GM23338 (cell line): Measurements from ENCODE around the gene BICRAL. TPM values are rescaled to one million over a fixed set of nuclear protein-coding genes. Genes with fewer than 3 reads are reported as not detected.
A peak's percentile ranks its signal among the peaks of the same experiment; 100 is the strongest.
"Not testable (repeated sequence)": the region's sequence is repeated elsewhere in the genome, so short reads cannot be mapped to it uniquely, and the experiment has no call there.

Experiments used
- ATAC-seq: fragments of 200-7000 bp; cut with Tn5 transposase; 3 replicates; pipeline ENCODE4 v1.9.1; 2020
- DNase-seq: peaks from one replicate; pipeline ENCODE4 v3.0.0-alpha.2; 2015; ENCODE audit warnings: low spot score
- H2AFZ ChIP-seq: fragments of 200-600 bp; sonication (generic); 2 replicates; pipeline ENCODE4 v1.8.0; 2016; ENCODE audit warnings: antibody characterized with exemption, mild to moderate bottlenecking, moderate library complexity
- H3F3A ChIP-seq: fragments of 200-600 bp; sonication (generic); replicated peaks from 2 replicates; pipeline ENCODE4 v1.8.0; 2017; ENCODE audit warnings: antibody characterized with exemption, mixed run types, low read depth
- H3K27ac ChIP-seq: fragments of 200-600 bp; sonication (generic); 2 replicates; pipeline ENCODE4 v1.6.1; 2016; ENCODE audit warnings: low read depth
- H3K27me3 ChIP-seq: fragments of 200-600 bp; sonication (generic); 2 replicates; pipeline ENCODE4 v1.8.0; 2016; ENCODE audit warnings: mild to moderate bottlenecking, mixed run types, moderate library complexity; ENCODE audit not compliant: insufficient read depth
- H3K36me3 ChIP-seq: fragments of 200-600 bp; sonication (generic); 2 replicates; pipeline ENCODE4 v1.8.0; 2016; ENCODE audit warnings: mild to moderate bottlenecking; ENCODE audit not compliant: insufficient read depth
- H3K4me1 ChIP-seq: fragments of 200-600 bp; sonication (generic); 2 replicates; pipeline ENCODE4 v1.8.0; 2016; ENCODE audit warnings: mild to moderate bottlenecking, moderate library complexity; ENCODE audit not compliant: insufficient read depth
- H3K4me2 ChIP-seq: fragments of 200-600 bp; sonication (generic); 2 replicates; pipeline ENCODE4 v1.7.1; 2017; ENCODE audit warnings: mixed run types
- H3K4me3 ChIP-seq: fragments of 200-600 bp; sonication (generic); 2 replicates; pipeline ENCODE4 v1.6.1; 2016; ENCODE audit warnings: mixed run types
- H3K79me2 ChIP-seq: fragments of 200-600 bp; sonication (generic); replicated peaks from 2 replicates; pipeline ENCODE4 v1.8.0; 2017; ENCODE audit warnings: mild to moderate bottlenecking; ENCODE audit not compliant: insufficient read depth
- H3K9me2 ChIP-seq: fragments of 200-600 bp; sonication (generic); 2 replicates; pipeline ENCODE4 v1.8.0; 2017; ENCODE audit not compliant: insufficient read depth
- H4K20me1 ChIP-seq: fragments of 200-600 bp; sonication (generic); replicated peaks from 2 replicates; pipeline ENCODE4 v1.8.0; 2017; ENCODE audit warnings: mild to moderate bottlenecking; ENCODE audit not compliant: insufficient read depth
- H3K27ac Mint-ChIP-seq: 2 replicates; pipeline ENCODE4 v1.8.0; 2020; ENCODE audit warnings: inconsistent platforms, mild to moderate bottlenecking, moderate library complexity, mixed read lengths
- H3K27me3 Mint-ChIP-seq: 3 replicates; pipeline ENCODE4 v1.8.0; 2022; ENCODE audit warnings: low read depth, mild to moderate bottlenecking, moderate library complexity, mixed read lengths, inconsistent platforms; ENCODE audit not compliant: insufficient read depth, poor library complexity
- H3K36me3 Mint-ChIP-seq: 3 replicates; pipeline ENCODE4 v1.8.0; 2021; ENCODE audit warnings: low read depth, mild to moderate bottlenecking, inconsistent platforms, moderate library complexity, mixed read lengths
- H3K4me1 Mint-ChIP-seq: 3 replicates; pipeline ENCODE4 v1.8.0; 2020; ENCODE audit warnings: mild to moderate bottlenecking, inconsistent platforms, mixed read lengths
- H3K4me3 Mint-ChIP-seq: 3 replicates; pipeline ENCODE4 v1.8.0; 2021; ENCODE audit warnings: moderate library complexity, mild to moderate bottlenecking, inconsistent platforms, mixed read lengths
- H3K9me3 Mint-ChIP-seq: 3 replicates; pipeline ENCODE4 v1.8.0; 2020; ENCODE audit warnings: moderate library complexity, mild to moderate bottlenecking, inconsistent platforms, mixed read lengths
- EZH2 ChIP-seq: fragments of 200-600 bp; sonication (generic); IDR thresholded peaks from one replicate; pipeline ENCODE4 v1.8.0; 2017; ENCODE audit warnings: antibody characterized with exemption, mild to moderate bottlenecking, low read depth; ENCODE audit not compliant: unreplicated experiment
- NANOG ChIP-seq: IDR thresholded peaks from 2 replicates; pipeline ENCODE4 v1.6.1; 2016; ENCODE audit warnings: antibody characterized with exemption, borderline replicate concordance
- REST ChIP-seq: IDR thresholded peaks from one replicate; pipeline ENCODE4 v1.6.1; 2018; ENCODE audit warnings: antibody characterized with exemption; ENCODE audit not compliant: unreplicated experiment
- ZNF114 ChIP-seq: fragments of 250-450 bp; sonication (Bioruptor Pico); IDR thresholded peaks from 2 replicates; pipeline ENCODE4 v1.5.0; 2020; ENCODE audit warnings: mild to moderate bottlenecking, moderate library complexity
- polyA plus RNA-seq: library from polyadenylated mRNA; unstranded; fragments of >200 nt; fragmentation: Nextera tagmentation; extraction: Ambion mirVana; gene quantifications from 2 replicates; pipeline ENCODE4 v1.2.1, GENCODE V29; 2016
- total RNA-seq: library from RNA; depleted of rRNA; stranded (reverse); fragments of >200 nt; shearing (Covaris generic); gene quantifications from 2 replicates; pipeline ENCODE4 v1.2.3, GENCODE V29; 2014
- TF ChIP-seq, protein P1 (sequence below): IDR thresholded peaks from 2 replicates; pipeline ENCODE4 v1.6.1; 2016; ENCODE audit warnings: antibody characterized with exemption

The BICRAL gene
- total and polyA plus RNA-seq, 2 experiments from 2014 or later = 3.4 to 11.7 TPM

DNA sequence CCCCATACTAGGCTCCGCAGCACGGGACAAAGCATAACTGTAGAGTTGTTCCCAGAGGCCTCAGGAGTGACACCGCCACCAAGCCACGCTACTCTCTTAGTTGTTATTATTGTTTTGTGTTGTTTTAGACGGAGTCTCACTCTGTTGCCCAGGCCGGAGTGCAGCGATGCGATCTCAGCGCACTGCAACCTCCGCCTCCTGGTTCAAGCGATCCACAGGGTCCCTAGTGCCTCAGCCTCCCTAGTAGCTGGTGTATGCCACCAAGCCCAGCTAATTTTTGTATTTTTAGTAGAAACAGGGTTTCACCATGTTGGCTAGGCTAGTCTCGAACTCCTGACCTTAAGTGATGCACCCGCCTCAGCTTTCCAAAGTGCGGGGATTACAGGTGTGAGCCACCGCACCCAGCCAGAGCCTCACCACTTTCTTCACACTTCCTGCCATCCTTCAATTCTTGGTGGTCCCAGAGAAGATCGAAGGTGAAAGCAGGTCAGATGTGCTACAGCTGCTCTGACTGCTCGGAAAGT is 109.4 kb downstream of the BICRAL start:
- peaks cover 3% of the 10 kb centered on the region; the same call in 1 of the 2 replicates for H3K36me3 ChIP-seq
- Mint-ChIP-seq H3K36me3 (peaks cover 24% of the 10 kb centered on the region), H3K4me1 (peaks cover 14% of the 10 kb centered on the region; the same call in 1 of the 3 replicates), H3K4me3 (peak overlapping the region; percentile 87), H3K9me3 (no peaks in the 10 kb centered on the region), H3K27me3 (peaks cover 9% of the 10 kb centered on the region), H3K27ac (peak overlapping the region; percentile 97)
- no peaks in the 10 kb centered on the region for H4K20me1 ChIP-seq
- no peak for DNase-seq
- H3K27me3 ChIP-seq = no peaks in the 10 kb centered on the region
- peak; percentile 2; the same call in 1 of the 3 replicates for ATAC-seq
- H3K9me2 ChIP-seq = no peaks in the 10 kb centered on the region
- H3K4me3 ChIP-seq = peak overlapping the region; percentile 73
- H2AFZ ChIP-seq = peak overlapping the region; percentile 99
- H3K79me2 ChIP-seq = no peaks in the 10 kb centered on the region
- TF ChIP-seq, protein P1, sequence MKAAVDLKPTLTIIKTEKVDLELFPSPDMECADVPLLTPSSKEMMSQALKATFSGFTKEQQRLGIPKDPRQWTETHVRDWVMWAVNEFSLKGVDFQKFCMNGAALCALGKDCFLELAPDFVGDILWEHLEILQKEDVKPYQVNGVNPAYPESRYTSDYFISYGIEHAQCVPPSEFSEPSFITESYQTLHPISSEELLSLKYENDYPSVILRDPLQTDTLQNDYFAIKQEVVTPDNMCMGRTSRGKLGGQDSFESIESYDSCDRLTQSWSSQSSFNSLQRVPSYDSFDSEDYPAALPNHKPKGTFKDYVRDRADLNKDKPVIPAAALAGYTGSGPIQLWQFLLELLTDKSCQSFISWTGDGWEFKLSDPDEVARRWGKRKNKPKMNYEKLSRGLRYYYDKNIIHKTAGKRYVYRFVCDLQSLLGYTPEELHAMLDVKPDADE = no peak
- peaks cover 7% of the 10 kb centered on the region; the same call in 1 of the 2 replicates for H3K4me1 ChIP-seq
- H3K27ac ChIP-seq = peak overlapping the region; percentile 90; the same call in 1 of the 2 replicates
- peak overlapping the region; percentile 70 for H3K4me2 ChIP-seq
- H3F3A ChIP-seq = peaks cover 24% of the 10 kb centered on the region; the same call in 1 of the 2 replicates

DNA sequence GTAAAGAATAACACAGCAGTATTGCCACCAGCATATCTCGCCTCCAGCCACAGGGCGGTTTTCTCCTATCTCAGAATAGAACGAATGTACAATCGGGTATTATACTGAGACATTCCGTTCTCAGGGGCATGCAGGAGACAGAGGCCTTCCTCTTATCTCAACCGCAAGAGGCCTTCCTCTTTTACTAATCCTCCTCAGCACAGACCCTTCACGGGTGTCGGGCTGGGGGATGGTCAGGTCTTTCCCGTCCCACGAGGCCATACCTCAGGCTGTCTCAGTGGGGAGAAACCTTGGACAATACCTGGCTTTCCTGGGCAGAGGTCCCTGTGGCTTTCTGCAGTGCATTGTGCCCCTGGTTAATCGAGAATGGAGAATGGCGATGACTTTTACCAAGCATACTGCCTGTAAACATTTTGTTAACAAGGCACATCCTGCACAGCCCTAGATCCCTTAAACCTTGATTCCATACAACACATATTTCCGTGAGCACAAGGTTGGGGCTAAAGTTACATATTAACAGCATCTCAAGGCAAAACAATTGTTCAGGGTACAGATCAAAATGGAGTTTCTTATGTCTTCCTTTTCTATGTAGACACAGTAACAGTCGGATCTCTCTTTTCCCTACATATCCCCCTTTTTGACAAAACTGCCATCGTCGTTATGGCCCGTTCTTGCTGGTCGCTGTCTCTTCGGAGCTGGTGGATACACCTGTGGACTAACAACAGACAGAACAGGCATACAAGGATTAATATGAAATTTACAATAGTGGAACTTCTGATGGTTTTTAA is 112.4 kb downstream of the BICRAL start:
- not testable (repeated sequence) for ATAC-seq, H3K27me3 ChIP-seq, H4K20me1 ChIP-seq, H3K9me2 ChIP-seq, H2AFZ ChIP-seq, H3K27ac ChIP-seq, H3K36me3 ChIP-seq, H3K4me3 Mint-ChIP-seq, H3K27ac Mint-ChIP-seq, H3K27me3 Mint-ChIP-seq, H3K36me3 Mint-ChIP-seq, H3K9me3 Mint-ChIP-seq, H3K4me2 ChIP-seq, DNase-seq, H3K4me3 ChIP-seq, H3K79me2 ChIP-seq
- H3F3A ChIP-seq = peaks cover 16% of the 10 kb centered on the region; the same call in 1 of the 2 replicates
- H3K4me1 ChIP-seq = peaks cover 13% of the 10 kb centered on the region
- peaks cover 19% of the 10 kb centered on the region; the same call in 2 of the 3 replicates for H3K4me1 Mint-ChIP-seq

DNA sequence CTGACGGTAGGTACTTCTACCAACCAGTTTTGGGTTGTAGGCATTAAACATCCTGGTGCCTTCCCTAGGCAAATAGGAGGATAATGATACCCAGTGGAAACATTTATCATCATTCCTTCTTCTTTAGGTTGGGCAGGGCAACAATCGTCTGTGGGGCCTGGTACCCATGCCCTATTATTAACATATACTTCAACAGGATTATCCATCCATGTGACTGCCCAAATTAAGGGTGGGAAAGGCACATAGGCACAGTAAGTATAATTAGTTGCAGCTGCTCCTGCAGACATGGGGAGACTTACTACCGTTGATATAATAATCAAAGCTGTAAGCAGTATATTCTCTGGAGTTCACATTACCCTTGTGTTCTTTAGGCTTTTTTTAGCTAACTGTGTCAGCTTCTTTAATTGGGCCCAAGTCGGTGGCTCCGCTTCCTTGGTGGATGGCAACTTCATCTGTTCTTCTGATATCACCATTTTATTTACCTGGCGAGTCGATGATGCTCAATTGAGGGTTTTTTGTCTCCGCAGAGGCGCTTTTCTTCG is 114.4 kb downstream of the BICRAL start:
- Mint-ChIP-seq H3K9me3 (no peaks in the 10 kb centered on the region), H3K4me3 (no peak overlapping the region), H3K27me3 (peaks cover 5% of the 10 kb centered on the region), H3K36me3 (no peaks in the 10 kb centered on the region), H3K27ac (no peak overlapping the region), H3K4me1 (peaks cover 25% of the 10 kb centered on the region)
- Histone ChIP-seq H4K20me1 (no peaks in the 10 kb centered on the region), H3K9me2 (no peaks in the 10 kb centered on the region), H3K4me3 (no peak overlapping the region), H3K79me2 (no peaks in the 10 kb centered on the region), H3K36me3 (no peaks in the 10 kb centered on the region), H3K27ac (no peak overlapping the region), H3K4me2 (no peak overlapping the region), H3F3A (peaks cover 7% of the 10 kb centered on the region; the same call in 1 of the 2 replicates), H3K27me3 (no peaks in the 10 kb centered on the region), H3K4me1 (peaks cover 23% of the 10 kb centered on the region), H2AFZ (no peak overlapping the region; the same call in 1 of the 2 replicates)
- TF ChIP-seq REST (no peak), ZNF114 (CRISPR knock-in tag) (no peak), NANOG (no peak), EZH2 (no peak)
- DNase-seq (no peak), ATAC-seq (no peak)
